Right lobe of liver (tissue), 6 donors: ENCODE results near the gene ARHGAP22. TPM values are rescaled to one million over a fixed set of nuclear protein-coding genes. Genes with fewer than 3 reads are reported as not detected.

ENCODE experiments used
- ATAC-seq, 4 donors: fragments of 200-7000 bp; cut with Tn5 transposase; one replicate each; pipeline ENCODE4 v1.9.1; 2020; ENCODE audit warnings: mild to moderate bottlenecking in 4 of 4, moderate library complexity in 4 of 4
- DNase-seq, 3 donors: peaks; one replicate each; pipeline ENCODE4 v3.0.0-alpha.2; 2020
- H3K27ac ChIP-seq, 3 donors: fragments of 200-600 bp; one replicate each; pipeline ENCODE4 v1.8.0; 2022
- H3K27me3 ChIP-seq, 2 donors: fragments of 200-600 bp; one replicate each; pipeline ENCODE4 v1.8.0; 2022
- H3K36me3 ChIP-seq, 4 donors: fragments of 200-600 bp; sonication (generic) in 1 of 4; one replicate each; pipeline versions ENCODE4 v1.5.1 to v1.8.0; 2017 to 2022; ENCODE audit warnings: control low read depth in 1 of 4
- H3K4me1 ChIP-seq, 4 donors: fragments of 200-600 bp; sonication (generic) in 1 of 4; one replicate each; pipeline versions ENCODE4 v1.5.1 to v1.8.0; 2017 to 2022; ENCODE audit warnings: control low read depth in 1 of 4
- H3K4me3 ChIP-seq, 3 donors: fragments of 200-600 bp; one replicate each; pipeline ENCODE4 v1.8.0; 2022
- H3K9me3 ChIP-seq, 4 donors: fragments of 200-600 bp; sonication (generic) in 1 of 4; one replicate each; pipeline versions ENCODE4 v1.5.1 to v1.8.0; 2017 to 2022; ENCODE audit warnings: control low read depth in 1 of 4
- POLR2A ChIP-seq: fragments of 450-650 bp; IDR thresholded peaks from one replicate; pipeline ENCODE4 v1.6.1; 2017; ENCODE audit warnings: antibody characterized with exemption, mild to moderate bottlenecking
- WGBS: methylation state at CpG from one replicate; pipeline ENCODE4 v1.1.6; 2018; ENCODE audit warnings: low coverage, low lambda C conversion rate; ENCODE audit not compliant: insufficient coverage; ENCODE audit errors: missing lambda C conversion rate; 5-methylcytosine and 5-hydroxymethylcytosine counted together
- intact Hi-C, 2 donors: fragments of 100-400 bp; cut with DNase I; formaldehyde crosslinking; loops; one replicate each; pipeline versions ENCODE4 v1.11.2 to v1.14.1; 2022
- total RNA-seq, 6 experiments: library from RNA; depleted of rRNA in 2 of 6; stranded (reverse); fragments of >200 nt in 2 of 6; fragmentation: NEBNext Ultra II Directional in 3 of 6; extraction: Animal tissue kit (Norgen Biotek cat#: 25700) in 3 of 6; gene quantifications; one replicate each; pipeline versions ENCODE4 v1.1.0 to v1.2.4, GENCODE V29; 2016 to 2023
- TF ChIP-seq, protein P1 (sequence below), 4 donors: fragments of 200-600 bp in 3 of 4; fragments of 450-650 bp in 1 of 4; IDR thresholded peaks; one replicate each; pipeline versions ENCODE4 v1.5.1 to v1.8.0; 2016 to 2022; ENCODE audit warnings: antibody characterized with exemption in 4 of 4, mild to moderate bottlenecking in 2 of 4
- donor health status: DM: no; HTN: yes; CAD: no.
- donor health status: DM: no; HTN: no; CAD: no.
- donor health status: DM: no; HTN: no; CAD: no.
- donor health status: DM: no; HTN: yes; CAD: no.
- donor health status: DM: no; HTN: yes; CAD: no.

Gene ARHGAP22
- total RNA-seq, 6 experiments from 2014 or later, result 0.22 to 3.6 (median 0.64) TPM

DNA sequence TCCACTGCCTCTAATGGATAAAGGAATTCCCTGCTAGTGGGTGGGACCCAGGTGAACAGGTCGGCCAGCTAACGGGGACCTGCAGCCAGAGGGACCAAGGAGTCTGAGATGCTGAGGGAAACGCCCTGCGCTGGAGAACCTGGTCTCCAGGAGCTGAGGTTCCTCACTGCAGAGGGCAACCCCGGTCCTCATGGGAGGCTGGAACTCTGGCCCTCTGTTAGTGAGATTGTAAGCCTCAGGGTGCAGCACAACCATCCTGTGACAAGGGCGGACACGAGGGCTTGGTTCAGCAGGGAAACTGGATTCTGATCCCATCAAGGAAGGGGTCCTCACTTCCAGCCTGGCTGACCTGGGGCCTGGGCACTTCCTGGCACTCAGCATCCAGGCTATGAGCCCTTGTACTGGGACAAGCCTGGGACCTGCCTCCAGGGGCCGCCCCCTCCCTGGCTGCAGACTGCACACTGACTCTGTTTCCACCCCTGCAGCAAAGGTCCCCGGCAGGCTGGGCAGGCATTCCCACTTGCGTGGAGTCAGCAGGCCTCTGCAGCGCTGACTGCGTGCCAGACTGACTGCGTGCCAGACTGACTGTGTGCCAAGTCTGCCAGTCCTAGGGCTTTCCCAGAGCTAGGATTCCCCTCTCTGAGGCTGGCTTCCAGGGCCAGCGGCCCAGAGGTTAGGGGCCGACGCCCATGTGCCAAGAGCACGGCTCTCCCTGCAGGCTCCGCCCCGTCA is 155.2 kb downstream of the ARHGAP22 start:
- ATAC-seq (no peak), DNase-seq (peak in 1 of 3 donors; percentile 33)
- intact Hi-C loops, result no loop called here

DNA sequence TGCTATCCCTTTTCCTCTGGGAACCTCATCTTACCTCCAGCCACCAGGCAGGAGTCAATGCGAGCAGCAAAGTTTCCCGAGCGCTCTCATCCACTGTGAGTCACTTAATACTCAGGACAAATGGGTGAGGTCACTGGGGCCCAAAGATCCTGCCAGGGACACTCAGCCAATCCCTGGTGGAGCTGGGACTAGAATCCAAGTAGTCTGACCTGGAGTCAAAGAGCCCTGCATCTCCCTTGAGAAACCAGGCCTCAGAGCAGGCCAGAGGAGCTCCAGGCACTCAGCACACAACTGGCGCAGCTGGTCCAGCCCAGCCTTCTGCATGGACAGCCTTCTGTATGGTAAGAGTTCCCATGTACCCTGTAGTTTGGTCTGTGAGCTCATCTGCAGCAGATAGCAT is 156.1 kb downstream of the ARHGAP22 start:
- intact Hi-C loops, result no loop called here
- Histone ChIP-seq H3K4me3 (no peak overlapping the region), H3K9me3 (no peaks in the 10 kb centered on the region), H3K27me3 (no peaks in the 10 kb centered on the region), H3K4me1 (no peaks in the 10 kb centered on the region), H3K36me3 (no peaks in the 10 kb centered on the region), H3K27ac (no peak overlapping the region)
- no peak for ATAC-seq
- no CpG with 5 or more reads among the region's 4 CpGs for WGBS
- DNase-seq, result no peak
- TF ChIP-seq POLR2A, result no peak
- TF ChIP-seq, protein P1, sequence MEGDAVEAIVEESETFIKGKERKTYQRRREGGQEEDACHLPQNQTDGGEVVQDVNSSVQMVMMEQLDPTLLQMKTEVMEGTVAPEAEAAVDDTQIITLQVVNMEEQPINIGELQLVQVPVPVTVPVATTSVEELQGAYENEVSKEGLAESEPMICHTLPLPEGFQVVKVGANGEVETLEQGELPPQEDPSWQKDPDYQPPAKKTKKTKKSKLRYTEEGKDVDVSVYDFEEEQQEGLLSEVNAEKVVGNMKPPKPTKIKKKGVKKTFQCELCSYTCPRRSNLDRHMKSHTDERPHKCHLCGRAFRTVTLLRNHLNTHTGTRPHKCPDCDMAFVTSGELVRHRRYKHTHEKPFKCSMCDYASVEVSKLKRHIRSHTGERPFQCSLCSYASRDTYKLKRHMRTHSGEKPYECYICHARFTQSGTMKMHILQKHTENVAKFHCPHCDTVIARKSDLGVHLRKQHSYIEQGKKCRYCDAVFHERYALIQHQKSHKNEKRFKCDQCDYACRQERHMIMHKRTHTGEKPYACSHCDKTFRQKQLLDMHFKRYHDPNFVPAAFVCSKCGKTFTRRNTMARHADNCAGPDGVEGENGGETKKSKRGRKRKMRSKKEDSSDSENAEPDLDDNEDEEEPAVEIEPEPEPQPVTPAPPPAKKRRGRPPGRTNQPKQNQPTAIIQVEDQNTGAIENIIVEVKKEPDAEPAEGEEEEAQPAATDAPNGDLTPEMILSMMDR (IDR thresholded peaks at IDR 0.05), result no peak

More for the DNA sequence above, 155.2 kb downstream of the ARHGAP22 start:
- no peak overlapping the region for H3K27ac ChIP-seq
- no peaks in the 10 kb centered on the region for H3K9me3 ChIP-seq
- no peak for TF ChIP-seq POLR2A
- TF ChIP-seq, protein P1 (IDR thresholded peaks at IDR 0.05), result no peak
- H3K4me3 ChIP-seq, result no peak overlapping the region
- H3K27me3 ChIP-seq, result no peaks in the 10 kb centered on the region
- H3K36me3 ChIP-seq, result no peaks in the 10 kb centered on the region
- WGBS, result 100% methylated on average over 1 of the region's 19 CpGs
- H3K4me1 ChIP-seq, result no peaks in the 10 kb centered on the region

DNA sequence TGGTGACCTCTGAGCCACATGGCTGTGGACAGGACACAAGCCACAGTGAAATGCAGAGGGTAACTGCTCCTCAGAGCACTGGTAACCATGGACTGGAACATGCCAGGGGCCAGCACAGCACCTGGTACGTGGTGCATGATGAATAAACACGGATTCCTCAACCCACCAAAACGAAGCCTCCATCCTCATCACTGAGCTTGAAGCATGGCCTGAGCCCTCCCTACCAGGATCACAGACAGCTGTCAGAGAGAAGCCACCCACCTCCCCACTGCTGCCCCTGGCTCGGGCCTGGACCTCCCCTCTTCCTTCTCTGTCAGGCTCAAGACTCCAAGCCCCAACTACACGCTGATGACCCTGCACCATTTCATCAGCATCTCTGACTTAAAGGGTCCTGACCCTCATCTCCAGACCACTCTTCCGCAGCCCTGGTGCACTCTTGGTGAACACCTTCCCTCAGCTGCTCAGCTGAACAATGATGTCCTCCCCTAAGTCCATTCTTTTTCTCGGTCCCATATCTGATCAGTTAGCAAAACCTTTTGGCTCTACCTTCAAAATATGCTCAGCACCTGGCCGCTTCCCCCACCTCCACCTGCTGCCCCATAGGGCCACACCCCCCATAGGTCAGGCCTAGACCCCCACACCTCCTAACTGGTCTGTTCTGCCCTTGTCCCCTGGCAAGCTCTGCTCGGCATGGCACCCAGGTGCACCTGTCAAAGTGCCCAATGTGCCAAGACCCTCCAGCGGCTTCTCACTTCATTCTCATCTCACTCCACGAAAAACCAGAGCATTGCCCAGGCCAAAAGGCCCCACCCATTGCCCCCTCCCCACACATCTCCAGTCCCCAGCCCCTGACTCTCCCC is 157.3 kb downstream of the ARHGAP22 start:
- TF ChIP-seq, protein P1 (IDR thresholded peaks at IDR 0.05), result no peak
- TF ChIP-seq POLR2A, result no peak
- 79% methylated on average over 8 of the region's 11 CpGs for WGBS
- no peaks in the 10 kb centered on the region for H3K9me3 ChIP-seq
- H3K36me3 ChIP-seq, result no peaks in the 10 kb centered on the region
- H3K4me3 ChIP-seq, result no peak overlapping the region
- ATAC-seq (no peak), DNase-seq (peak in 1 of 3 donors; percentile 37)
- no peak overlapping the region for H3K27ac ChIP-seq
- H3K27me3 ChIP-seq, result no peaks in the 10 kb centered on the region
- H3K4me1 ChIP-seq, result no peaks in the 10 kb centered on the region
- intact Hi-C loops, result no loop called here

GRCh38 chr10:48446785-48447184 is 158.1 kb downstream of the ARHGAP22 start:
- TF ChIP-seq, protein P1 (IDR thresholded peaks at IDR 0.05), result no peak
- TF ChIP-seq POLR2A, result no peak
- Histone ChIP-seq H3K27me3 (no peaks in the 10 kb centered on the region), H3K36me3 (no peaks in the 10 kb centered on the region), H3K4me1 (no peaks in the 10 kb centered on the region), H3K9me3 (no peaks in the 10 kb centered on the region), H3K4me3 (no peak overlapping the region), H3K27ac (no peak overlapping the region)
- no CpG with 5 or more reads among the region's 7 CpGs for WGBS
- DNase-seq (peak in 2 of 3 donors; percentile 33 to 43), ATAC-seq (no peak)
- intact Hi-C loops, result no loop called here
